ENCODE data around the gene EIF2B4.
"Not testable (repeated sequence)": the region's sequence is repeated elsewhere in the genome, so short reads cannot be mapped to it uniquely, and the experiment has no call there.

EIF2B4 gene

DNA sequence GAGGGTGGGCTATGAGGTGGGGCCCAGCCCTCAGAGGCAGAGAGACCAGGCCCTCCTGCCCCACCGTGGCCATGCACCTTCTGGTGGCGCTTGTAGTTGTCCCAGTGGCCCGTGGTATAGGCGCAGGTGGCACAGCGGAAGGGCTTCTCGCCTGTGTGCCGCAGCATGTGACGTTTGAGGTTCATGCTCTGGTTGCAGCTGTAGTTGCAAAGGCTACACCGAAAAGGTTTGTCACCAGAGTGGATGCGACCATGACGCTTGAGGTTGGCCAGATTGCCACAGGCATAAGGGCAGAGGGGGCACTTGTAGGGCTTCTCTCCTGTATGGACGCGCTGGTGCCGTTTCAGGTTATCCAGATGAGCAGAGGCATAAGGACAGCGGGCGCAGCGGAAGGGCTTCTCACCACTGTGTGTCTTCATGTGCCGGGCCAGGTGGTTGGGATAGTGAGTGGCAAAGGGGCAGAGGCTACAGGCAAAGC lies 7.5 kb upstream of the EIF2B4 start:
- DNase-seq (ENCODE audit: low spot score), result no peak

DNA sequence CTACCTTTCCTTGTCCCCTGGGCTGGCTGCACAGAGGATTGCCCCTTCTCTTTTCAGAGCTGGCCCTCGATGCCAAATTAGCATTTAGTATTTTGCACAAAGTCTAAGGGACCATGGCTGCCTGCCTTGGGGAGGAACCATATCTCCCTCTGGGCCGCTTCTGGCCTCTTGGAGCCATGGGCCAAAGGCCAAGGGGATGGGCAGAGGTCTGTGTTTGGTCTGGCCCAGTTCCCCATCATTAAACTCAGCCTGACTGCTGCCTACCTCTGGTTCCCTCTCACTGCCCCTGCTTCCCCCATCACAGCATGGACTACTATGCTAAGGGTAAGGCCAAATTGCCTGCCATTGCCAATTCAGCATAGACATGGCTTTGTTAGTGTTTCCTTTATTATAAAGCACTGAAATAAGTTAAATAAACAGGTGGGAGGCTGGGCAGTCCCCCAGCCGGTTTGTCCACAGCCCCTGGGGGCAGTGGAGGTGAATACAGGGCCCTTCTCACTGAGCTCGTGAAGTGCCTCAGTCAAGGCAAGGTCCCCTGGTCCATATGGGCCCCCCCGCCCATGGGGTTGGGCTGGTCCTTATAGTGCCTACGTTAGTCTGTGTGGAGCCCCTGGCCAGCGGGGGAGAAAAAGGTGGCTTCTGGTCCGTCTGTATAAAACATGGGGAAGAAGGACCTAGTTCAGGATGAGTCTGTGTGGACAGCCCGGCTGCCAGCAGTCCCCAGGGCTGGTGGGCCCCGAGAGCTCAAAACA lies 6.9 kb upstream of the EIF2B4 start:
- no peak for DNase-seq (ENCODE audit: low spot score)

DNA sequence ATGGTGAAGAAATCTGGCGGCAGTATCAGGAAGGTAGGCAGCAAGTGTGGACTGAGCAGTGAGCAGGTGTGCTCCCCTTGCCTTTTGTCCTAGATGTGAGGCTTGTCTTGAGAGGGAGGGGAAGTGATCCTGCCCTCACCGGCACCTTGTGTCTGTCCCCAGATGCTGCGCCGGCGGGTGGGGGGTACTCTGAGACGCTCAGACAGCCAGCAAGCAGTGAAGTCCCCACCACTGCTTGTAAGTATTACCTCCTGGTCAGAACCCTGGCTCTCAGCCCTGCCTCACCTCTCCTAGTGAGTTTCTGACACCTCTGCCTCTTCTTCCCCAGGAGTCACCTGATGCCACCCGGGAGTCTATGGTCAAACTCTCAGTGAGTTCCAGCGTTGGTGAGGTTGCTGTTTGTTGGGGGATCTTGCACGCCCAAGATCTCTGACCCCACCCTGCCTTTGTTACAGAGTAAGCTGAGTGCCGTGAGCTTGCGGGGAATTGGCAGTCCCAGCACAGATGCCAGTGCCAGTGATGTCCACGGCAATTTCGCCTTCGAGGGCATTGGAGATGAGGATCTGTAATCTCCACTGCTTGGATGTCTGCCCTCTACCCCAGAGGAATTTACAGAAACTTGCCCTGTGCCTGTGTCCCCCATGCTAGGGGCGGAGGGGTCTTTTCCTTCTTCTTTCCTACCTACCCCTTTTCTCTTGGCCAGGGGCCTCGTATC lies 6.2 kb upstream of the EIF2B4 start:
- no peak for DNase-seq (ENCODE audit: low spot score)

DNA sequence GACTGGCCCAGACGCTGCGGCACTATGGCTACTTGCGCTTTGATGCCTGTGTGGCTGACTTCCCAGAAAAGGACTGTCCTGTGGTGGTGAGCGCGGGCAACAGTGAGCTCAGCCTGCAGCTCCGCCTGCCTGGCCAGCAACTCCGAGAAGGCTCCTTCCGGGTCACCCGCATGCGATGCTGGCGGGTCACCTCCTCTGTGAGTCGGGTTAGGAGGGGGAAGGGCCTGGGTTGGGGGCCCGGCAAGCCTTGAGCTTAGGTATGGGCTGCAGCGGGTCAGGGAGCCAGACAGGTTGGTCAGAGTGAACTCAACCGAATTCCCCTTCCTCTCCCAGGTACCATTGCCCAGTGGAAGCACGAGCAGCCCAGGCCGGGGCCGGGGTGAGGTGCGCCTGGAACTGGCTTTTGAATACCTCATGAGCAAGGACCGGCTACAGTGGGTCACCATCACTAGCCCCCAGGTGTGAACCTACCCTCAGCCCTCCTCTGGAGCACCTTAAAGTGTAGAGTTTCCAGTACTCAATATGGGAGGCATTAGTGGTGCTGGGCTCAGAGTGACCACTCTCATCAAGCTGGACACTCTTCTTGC lies 5.5 kb upstream of the EIF2B4 start:
- no peak for DNase-seq (ENCODE audit: low spot score)

DNA sequence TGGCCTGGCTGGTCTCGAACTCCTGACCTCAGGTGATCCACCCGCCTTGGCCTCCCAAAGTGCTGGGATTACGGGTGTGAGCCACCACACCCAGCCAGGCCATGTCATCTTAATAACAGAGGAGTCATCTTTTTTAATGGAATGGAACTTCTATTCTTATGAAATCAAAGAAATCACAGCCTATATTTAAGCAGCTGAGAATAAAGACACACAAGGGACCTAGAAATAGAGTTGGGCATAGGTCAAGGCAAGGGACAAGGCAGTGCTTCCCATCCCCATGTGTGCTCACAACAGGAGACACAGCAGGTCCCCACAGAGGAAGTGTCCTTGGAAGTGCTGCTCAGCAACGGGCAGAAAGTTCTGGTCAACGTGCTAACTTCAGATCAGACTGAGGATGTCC lies 3.4 kb upstream of the EIF2B4 start:
- DNase-seq (ENCODE audit: low spot score), result no peak

DNA sequence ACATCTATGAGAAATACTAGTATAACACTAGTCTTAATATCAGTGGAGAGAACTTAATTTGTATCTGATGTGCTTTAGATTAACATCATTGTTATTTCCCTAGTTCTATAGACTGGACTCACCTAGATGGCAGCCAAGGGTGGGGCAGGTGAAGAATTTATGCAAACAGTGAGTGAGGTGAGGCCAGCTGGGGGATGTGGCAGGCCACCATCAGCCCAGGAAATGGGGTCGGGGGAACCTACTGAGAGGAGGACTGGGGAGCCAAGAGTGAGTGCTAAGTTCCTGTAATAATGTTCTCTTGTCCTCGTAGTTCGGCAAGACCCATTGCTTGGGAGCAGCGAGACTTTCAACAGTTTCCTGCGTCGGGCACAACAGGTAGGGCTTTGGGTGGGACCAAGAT lies 2.8 kb upstream of the EIF2B4 start:
- no peak for DNase-seq (ENCODE audit: low spot score)

DNA sequence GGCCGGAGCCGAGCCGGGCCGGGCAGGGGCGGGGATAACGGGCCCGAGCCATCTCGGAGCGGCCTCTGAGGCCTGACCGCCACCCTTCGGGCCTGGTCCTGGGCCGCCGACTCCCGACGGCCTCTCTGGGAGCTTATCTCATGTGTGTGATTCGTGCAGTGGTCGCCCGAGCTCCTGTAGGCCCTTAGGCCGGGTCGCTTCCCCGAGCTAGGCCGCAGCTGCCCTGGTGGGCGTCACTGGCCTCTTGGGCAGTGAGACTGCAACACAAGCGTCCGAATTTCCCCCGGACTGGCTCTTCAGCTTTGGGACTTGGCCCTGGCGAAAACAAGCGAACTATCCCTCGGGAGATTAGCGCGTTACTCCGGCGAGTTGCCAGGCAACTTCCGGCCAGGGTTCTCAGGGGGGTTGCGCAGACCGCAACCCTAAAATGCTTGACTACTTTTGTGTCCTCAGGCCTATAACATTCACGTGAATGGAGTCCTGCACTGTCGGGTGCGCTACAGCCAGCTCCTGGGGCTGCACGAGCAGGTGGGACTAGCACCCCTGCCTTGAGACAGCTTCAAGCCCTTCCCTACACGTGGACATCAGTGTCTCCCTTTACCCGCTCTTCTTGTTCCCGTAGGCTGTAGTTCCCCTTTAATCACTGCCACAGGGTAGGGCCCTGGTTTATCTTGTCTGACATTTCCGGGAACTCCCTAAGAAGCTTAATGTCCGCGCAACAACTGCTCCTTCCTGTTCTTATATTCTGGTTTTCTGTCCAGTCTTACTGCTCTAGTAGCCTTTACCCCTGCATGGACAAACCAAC lies 880 bp upstream of the EIF2B4 start:
- DNase-seq (ENCODE audit: low spot score), result no peak

DNA sequence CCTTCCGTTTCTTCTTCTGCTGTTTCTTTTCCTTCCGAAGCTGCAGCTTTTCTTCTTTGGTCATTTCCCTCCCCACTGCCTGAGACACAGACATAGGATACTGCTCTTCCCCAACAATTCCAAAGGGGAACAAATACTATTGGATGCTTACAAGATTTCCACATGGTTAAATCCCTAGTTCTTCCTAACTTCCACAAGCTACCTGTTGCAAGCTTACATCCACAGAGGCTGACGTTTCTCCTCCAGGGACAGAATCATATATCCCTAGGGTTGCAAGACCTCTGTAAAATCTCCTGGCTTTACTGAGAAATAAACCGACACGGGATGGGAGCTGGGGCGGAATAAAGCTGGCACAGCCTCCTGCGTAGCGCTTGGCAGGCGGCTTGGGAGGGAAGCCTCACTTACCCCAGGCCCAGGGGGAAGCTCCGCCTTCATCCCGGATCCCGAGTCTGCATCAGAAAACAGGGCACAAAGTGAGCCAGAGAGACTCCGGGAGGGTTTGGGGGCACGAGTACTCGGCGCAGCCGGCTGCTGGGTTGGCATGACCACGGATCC lies 590 bp downstream of the EIF2B4 start:
- peak; percentile 85 for DNase-seq (ENCODE audit: low spot score)

DNA sequence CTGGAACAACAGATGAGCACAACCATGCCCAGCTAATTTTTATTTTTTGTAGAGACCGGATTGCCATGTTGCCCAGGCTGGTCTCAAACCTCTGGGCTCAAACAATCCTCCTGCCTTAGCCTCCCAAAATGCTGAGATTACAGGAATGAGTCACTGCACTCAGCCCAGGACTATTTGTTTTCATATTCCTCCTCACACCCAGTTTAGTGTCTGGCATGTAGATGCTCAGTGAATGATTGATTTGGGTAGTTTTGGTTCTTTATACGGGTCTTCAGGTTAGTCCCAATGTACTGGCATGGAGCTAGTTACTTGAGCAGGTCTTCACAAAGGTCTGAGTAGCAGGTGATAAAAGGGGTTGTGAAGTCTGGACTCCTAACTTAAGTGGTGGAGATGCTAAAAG lies 6.2 kb downstream of the EIF2B4 start:
- no peak for DNase-seq (ENCODE audit: low spot score)

DNA sequence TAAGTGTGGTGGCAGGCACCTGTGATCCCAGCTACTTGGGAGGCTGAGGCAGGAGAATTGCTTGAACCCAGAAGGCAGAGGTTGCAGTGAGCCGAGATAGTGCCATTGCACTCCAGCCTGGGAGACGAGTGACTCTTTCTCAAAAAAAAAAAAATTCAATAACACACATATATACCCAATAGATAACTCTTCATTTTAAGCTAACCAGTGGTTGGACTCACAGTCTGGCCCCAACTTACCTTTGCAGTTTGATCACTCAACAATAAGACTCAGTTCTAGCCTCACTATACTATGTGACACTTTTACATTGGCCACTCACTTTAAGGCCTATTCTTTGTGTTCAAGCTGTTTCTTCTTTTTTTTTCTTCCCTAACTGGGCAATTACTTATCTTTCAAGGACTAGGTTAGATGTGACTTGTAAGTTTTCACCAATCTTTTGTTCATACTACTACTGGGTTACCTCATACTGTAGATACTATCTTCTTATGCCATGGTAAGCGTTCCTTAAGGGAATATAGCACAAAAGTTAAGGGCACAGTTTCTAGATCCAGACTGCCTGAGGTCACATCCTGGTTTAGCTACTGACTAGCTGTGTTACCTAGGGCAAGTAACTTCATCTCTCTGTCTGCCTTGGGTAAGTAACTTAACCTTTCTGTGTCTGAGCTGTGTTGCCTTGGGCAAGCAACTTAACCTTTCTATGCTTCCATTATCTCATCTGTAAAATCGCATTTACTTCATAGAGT lies 7.3 kb downstream of the EIF2B4 start:
- no peak for DNase-seq (ENCODE audit: low spot score)

DNA sequence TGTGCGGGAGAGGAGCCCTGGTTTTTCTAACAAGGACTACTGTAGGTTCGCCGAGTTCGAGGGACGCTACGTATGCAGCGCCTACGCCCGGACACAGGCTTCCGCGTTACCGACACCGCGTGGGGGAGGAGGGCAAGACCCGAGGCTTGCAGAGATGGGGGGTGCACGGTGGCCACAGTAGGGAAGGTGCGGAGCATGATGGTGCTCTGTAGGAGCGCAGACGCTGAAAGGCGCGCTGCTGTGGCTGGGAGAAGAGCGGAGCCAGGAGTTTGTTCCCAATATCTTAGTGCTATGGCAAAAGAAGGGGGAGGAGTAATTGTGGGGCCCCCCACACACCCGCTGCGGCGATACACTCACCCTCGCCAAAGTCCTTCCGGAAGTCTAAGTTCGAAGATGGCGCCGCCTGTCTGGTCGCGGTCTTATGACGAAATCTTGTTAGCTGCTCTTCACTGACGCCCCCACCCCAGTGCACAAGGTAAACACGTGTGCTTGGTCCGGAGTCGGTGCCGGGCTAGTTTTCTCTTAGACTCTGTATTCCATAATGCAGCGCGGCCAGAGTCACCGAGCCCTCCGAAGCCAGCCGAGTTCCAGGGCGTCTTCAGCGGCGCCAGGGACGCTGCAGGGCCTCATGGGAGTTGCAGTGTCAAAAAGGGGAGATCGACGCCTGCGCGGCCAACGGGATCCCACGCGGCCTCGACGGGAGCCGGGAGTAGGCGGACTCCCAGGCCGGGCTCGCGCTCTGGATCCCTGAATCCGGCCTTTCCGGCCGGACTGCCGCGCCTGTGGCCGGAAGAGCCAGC lies 13.6 kb downstream of the EIF2B4 start, which contains the start of gene GTF3C2:
Gene GTF3C2 (minus strand): TSS at position 383 of the 800 bp plus-strand sequence. CDS start 13,210 bp downstream, outside the sequence.
- peak; percentile 82 for DNase-seq (ENCODE audit: low spot score)

DNA sequence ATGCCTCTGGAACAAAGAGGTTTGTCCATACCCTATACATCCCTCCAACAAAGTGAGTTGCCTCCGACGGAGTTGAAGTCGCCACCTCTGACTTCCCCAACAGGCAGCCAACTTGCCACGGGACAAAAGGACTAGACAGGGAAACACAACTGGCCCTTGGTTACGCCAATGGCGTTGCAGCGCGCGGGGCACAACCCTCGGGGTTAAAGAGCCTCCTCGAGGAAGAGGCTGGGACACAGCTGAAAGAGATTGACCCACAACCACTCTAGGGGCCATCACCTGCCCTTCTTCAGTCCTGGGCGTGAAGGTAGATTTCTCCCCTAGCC lies 14.1 kb downstream of the EIF2B4 start:
- DNase-seq (ENCODE audit: low spot score), result peak; percentile 41

DNA sequence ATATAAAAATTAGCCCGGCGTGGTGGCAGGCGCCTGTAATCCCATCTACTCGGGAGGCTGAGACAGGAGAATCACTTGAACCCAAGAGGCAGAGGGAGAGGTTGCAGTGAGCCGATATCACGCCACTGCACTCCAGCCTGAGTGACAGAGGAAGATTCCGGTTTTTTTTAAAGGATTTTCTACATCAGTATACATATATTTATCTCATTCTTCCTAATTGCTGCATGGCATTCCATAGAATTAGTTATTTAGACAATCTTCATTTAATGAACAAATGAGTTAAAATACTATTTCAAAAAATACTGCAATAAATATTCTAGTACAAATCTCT lies 15.6 kb downstream of the EIF2B4 start:
- DNase-seq (ENCODE audit: low spot score), result no peak

DNA sequence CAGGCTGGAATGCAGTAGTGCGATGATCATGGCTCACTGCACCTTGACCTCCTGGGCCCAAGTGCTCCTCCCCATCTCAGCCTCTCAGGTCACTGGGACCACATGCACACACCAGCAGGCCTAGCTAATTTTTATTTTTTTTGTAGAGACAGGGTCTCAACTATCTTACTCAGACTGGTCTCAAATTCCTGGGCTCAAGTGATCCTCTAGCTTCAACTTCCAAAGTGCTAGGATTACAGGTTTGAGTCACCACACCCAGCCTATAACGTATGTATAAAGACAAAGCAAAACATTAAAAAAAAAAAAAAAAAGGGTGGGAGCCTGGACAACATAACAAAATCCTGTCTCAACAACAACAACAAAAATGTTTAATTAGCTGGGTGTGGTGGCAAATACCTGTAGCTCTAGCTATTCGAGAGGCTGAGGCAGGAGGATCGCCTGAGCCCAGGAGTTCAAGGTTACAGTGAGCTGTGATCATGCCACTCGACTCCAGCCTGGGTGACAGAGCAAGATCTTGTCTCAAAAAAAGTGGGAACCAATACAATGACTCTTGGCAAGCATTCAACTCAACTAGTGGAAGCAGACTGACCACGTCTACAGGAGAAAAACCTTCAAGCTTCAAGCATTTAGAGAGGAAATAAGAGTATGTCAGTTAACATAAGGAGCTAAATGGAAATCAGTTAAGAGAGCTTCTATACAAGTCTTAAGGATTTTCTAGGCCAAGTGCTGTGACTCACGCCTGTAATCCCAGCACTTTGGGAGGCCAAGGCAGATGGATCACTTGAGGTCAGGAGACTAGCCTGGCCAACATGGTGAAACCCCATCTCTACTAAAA lies 16.2 kb downstream of the EIF2B4 start:
- DNase-seq (ENCODE audit: low spot score), result no peak

DNA sequence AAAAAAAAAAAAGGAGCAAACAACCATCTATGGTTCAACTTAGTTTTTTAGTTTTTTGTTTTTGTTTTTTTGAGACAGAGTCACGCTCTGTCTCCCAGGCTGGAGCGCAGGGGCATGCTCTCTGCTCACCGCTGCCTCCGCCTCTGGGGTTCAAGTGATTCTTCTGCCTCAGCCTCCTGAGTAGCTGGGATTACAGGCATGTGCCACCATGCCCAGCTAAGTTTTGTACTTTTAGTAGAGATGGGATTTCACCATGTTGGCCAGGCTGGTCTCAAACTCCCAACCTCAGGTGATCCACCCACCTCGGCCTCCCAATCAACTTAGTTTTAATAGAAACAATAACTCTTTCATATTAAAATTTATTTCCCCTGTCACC lies 16.8 kb downstream of the EIF2B4 start:
- not testable (repeated sequence) for DNase-seq (ENCODE audit: low spot score)

DNA sequence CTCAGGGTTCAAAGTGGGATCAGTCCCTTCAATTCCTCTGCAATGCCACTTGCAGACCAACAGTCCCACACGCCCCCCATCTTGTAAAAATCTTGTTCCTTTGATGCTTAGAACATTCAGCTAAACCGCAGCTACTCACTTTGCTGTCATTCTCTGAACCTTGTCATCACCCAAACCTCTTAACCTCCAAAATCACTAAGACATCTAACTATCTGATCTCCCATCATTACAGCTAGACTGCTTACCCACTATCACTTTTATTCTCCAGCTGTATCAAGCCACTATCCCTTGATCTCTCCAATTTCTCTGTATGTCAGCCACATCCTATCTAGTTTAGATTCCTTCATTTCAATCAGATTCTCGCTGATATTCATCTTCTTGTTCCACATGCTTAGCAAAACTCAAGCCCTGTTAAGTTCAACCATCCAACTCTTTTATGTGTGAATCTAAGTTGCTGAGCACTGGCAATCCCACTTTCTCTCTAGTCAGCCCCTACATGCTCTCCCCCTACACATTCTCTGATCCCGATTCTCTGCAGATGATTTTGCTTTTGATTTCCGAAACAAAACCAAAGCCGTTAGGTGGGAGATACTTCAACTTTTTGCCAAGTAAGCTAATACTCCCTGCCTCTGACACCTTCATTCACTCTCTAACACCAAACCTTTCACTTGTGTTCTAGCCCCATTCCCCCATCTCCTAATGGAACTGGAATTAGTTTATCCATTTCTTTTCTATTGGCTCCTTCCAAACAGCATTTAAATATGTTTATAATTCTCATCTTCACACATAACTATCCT lies 18.1 kb downstream of the EIF2B4 start:
- no peak for DNase-seq (ENCODE audit: low spot score)

DNA sequence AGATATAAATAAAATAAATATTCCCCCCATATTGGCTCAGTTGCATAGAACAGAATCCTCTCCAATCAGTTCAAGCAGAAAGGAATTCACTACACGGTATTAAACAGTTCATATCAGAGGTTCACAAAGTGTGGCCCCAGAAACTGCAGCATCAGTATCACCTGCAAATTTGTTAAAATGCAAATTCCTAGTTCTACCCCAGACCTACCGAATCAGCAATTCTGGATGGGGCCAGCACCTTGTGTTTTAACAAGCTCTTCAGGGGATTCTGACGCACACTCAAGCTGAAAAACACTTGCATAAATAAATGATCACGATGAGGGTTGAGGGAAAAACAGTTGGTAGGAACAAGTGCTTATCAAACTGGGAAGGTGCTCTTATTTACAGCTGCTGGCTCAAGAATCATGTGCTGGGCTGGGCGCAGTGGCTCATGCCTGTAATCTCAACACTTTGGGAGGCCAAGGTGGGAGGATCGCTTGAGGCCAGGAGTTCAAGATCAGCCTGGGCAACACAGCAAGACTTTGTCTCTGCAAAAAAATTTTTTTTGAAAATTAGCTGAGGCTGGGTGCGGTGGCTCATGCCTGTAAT lies 19.9 kb downstream of the EIF2B4 start:
- no peak for DNase-seq (ENCODE audit: low spot score)

DNA sequence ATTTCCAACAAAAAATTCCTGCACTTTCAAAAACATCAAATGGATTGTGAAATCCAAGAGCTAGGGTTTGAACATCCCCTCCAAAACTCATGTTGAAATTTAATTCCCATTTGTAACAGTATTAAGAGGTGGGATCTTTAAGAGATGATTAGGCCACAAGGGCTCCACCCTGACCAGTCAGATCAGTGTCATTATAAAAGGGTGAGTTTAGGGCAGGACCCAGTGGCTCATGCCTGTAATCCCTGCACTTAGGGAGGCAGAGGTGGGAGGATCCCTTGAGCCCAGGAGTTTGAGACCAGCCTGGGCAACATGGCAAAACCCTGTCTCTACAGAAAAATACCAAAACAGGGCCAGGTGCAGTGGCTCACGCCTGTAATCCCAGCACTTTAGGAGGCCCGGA lies 22.5 kb downstream of the EIF2B4 start:
- no peak for DNase-seq (ENCODE audit: low spot score)

DNA sequence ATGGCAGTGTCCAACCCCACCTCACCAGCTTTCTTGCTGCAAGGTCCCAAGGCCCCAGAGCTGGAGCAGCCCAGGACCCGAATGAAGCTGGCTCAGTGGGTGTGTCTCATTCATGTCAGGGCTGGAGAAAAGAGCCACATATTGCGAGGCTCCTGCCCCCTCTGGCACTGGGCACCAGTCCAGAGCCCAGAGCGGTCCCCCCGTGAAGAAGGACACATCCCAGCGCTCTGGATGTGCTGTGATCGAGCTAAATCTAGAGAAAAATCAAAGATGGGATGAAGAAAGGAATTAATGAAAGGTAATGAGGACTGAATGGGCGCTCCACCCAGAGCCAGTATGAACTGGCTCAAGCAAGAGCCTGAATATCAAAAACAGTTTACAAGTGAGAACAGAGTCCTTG lies 34.0 kb downstream of the EIF2B4 start:
- DNase-seq (ENCODE audit: low spot score), result no peak
